Rectal smooth muscle tissue (tissue), 1 donor: ENCODE measurements around the gene POU1F1.
"Not testable (repeated sequence)": the region's sequence is repeated elsewhere in the genome, so short reads cannot be mapped to it uniquely, and the experiment has no call there.

Source experiments
- H3K27ac ChIP-seq: one replicate; pipeline ENCODE4 v1.7.0; 2013; ENCODE audit warnings: low read depth, low read length, inconsistent platforms
- H3K27me3 ChIP-seq: one replicate; pipeline ENCODE4 v1.7.0; 2013; ENCODE audit warnings: low read length; ENCODE audit not compliant: control insufficient read depth, insufficient read depth
- H3K36me3 ChIP-seq: one replicate; pipeline ENCODE4 v1.7.0; 2013; ENCODE audit warnings: low read length; ENCODE audit not compliant: control insufficient read depth, insufficient read depth
- H3K4me1 ChIP-seq: one replicate; pipeline ENCODE4 v1.7.0; 2013; ENCODE audit warnings: low read length; ENCODE audit not compliant: control insufficient read depth, insufficient read depth
- H3K4me3 ChIP-seq: one replicate; pipeline ENCODE4 v1.7.0; 2013; ENCODE audit warnings: low read length
- H3K9ac ChIP-seq: one replicate; pipeline ENCODE4 v1.7.0; 2013; ENCODE audit warnings: low read length

Gene POU1F1

GRCh38 chr3:87276484-87276883 lies at the start of gene POU1F1:
Gene POU1F1 (minus strand): TSS chr3:87276584. CDS start chr3:87276462, 122 bp downstream.
- H3K9ac ChIP-seq, result no peak within 1 kb of the TSS
- no peak within 1 kb of the TSS for H3K4me3 ChIP-seq
- no peaks in the 10 kb centered on the region for H3K27me3 ChIP-seq
- no peak within 1 kb of the TSS for H3K27ac ChIP-seq
- no peaks in the 10 kb centered on the region for H3K36me3 ChIP-seq
- H3K4me1 ChIP-seq, result no peaks in the 10 kb centered on the region

- H3K9ac ChIP-seq, result no peak overlapping the region
- no peak overlapping the region for H3K4me3 ChIP-seq
- no peaks in the 10 kb centered on the region for H3K36me3 ChIP-seq
- no peak overlapping the region for H3K27ac ChIP-seq
- no peaks in the 10 kb centered on the region for H3K4me1 ChIP-seq
- H3K27me3 ChIP-seq, result no peaks in the 10 kb centered on the region
Measured at GRCh38 chr3:87324609-87325008, 48.2 kb upstream of the POU1F1 start.

- Histone ChIP-seq H3K27me3 (no peaks in the 10 kb centered on the region), H3K9ac (no peak overlapping the region), H3K4me3 (no peak overlapping the region), H3K27ac (no peak overlapping the region), H3K4me1 (no peaks in the 10 kb centered on the region), H3K36me3 (no peaks in the 10 kb centered on the region)
Measured at GRCh38 chr3:87320756-87321626, 44.6 kb upstream of the POU1F1 start.

DNA sequence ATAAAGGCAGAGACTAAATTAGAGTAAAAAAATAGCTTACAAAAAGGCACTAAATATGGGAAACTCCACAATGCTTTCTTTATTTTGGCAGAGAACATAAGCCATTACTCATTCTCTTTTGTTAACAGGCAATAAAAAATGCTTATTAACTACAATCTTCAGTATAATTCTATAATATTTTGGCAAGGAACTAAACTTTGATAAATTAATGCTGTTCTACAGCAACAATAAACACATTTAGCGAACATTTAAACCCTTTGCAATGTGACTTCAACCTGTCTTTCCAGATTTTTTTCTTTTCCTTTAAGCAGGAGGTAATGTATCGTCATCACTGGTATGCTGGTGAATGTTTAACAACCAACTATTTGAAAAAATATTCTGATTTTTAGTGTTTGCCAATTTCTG lies 42.2 kb upstream of the POU1F1 start:
- no peaks in the 10 kb centered on the region for H3K36me3 ChIP-seq
- no peaks in the 10 kb centered on the region for H3K27me3 ChIP-seq
- no peaks in the 10 kb centered on the region for H3K4me1 ChIP-seq
- no peak overlapping the region for H3K9ac ChIP-seq
- no peak overlapping the region for H3K27ac ChIP-seq
- no peak overlapping the region for H3K4me3 ChIP-seq

DNA sequence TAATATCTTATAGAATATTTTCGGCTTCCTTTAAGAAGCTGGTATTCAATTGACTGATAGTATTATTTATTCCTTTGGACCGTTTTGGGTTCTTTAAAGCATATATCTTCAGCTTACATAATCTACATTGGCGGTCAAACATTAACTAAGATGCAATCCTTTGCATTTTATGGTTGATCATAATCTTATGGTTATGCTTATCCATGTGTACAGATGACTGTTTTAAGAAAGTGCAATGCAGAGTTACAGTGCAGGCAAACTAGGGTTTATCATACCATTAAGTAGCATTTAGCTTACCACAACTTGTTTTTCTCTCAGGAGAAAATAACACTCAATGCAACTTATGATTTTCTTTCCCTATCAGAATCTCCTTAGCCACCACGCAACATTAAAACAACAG lies 41.4 kb upstream of the POU1F1 start:
- Histone ChIP-seq H3K36me3 (no peaks in the 10 kb centered on the region), H3K4me1 (no peaks in the 10 kb centered on the region), H3K9ac (no peak overlapping the region), H3K4me3 (no peak overlapping the region), H3K27ac (no peak overlapping the region), H3K27me3 (no peaks in the 10 kb centered on the region)

DNA sequence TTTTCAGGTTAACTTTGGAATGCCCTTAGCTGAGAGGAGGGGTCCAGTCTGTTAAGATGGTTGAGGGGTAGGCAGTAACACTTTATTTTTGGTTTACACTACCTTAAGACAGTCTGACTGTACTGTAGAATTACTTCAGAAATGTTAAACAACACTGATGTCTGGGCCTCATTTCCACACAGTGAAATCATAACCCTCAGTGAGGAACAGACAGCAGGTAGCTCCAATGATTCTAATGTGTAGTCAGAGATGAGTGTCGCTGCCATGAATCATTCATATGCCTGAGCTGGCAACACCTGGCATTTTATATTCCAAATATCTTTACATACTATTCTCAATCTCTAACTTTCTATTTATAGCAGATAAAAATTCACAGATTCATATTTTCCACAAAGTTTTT lies 37.3 kb upstream of the POU1F1 start:
- Histone ChIP-seq H3K4me3 (no peak overlapping the region), H3K27ac (no peak overlapping the region), H3K36me3 (no peaks in the 10 kb centered on the region), H3K4me1 (no peaks in the 10 kb centered on the region), H3K9ac (no peak overlapping the region), H3K27me3 (no peaks in the 10 kb centered on the region)

- Histone ChIP-seq H3K27me3 (no peaks in the 10 kb centered on the region), H3K4me3 (no peak overlapping the region), H3K36me3 (no peaks in the 10 kb centered on the region), H3K4me1 (no peaks in the 10 kb centered on the region), H3K27ac (no peak overlapping the region), H3K9ac (no peak overlapping the region)
Measured at GRCh38 chr3:87311309-87311708, 34.9 kb upstream of the POU1F1 start.

DNA sequence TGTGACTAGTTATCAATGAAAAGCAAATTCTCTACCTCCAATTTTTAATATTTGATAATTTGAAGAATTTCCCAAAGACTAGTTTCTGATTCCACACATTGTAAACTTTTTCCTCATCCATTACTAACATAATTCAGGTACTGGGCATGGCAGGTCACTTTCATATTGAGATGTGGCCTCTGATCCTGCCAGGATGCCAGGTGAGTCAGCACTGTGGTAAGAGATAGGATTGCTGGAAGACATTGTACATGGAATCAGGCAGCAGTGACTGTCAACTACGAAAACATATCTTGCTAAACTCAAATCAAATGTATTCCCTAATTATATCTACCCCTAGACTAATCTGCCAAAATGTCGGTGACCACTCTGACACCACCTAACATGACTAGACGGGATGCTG lies 33.2 kb upstream of the POU1F1 start:
- Histone ChIP-seq H3K36me3 (no peaks in the 10 kb centered on the region), H3K27ac (no peak overlapping the region), H3K27me3 (no peaks in the 10 kb centered on the region), H3K9ac (no peak overlapping the region), H3K4me3 (no peak overlapping the region), H3K4me1 (no peaks in the 10 kb centered on the region)

GRCh38 chr3:87307805-87308204 lies 31.4 kb upstream of the POU1F1 start:
- Histone ChIP-seq H3K27me3 (no peaks in the 10 kb centered on the region), H3K4me3 (no peak overlapping the region), H3K4me1 (no peaks in the 10 kb centered on the region), H3K27ac (no peak overlapping the region), H3K36me3 (no peaks in the 10 kb centered on the region), H3K9ac (no peak overlapping the region)

- Histone ChIP-seq H3K4me3 (no peak overlapping the region), H3K36me3 (no peaks in the 10 kb centered on the region), H3K27ac (no peak overlapping the region), H3K27me3 (no peaks in the 10 kb centered on the region), H3K4me1 (no peaks in the 10 kb centered on the region), H3K9ac (no peak overlapping the region)
Measured at GRCh38 chr3:87305517-87305916, 29.1 kb upstream of the POU1F1 start.

DNA sequence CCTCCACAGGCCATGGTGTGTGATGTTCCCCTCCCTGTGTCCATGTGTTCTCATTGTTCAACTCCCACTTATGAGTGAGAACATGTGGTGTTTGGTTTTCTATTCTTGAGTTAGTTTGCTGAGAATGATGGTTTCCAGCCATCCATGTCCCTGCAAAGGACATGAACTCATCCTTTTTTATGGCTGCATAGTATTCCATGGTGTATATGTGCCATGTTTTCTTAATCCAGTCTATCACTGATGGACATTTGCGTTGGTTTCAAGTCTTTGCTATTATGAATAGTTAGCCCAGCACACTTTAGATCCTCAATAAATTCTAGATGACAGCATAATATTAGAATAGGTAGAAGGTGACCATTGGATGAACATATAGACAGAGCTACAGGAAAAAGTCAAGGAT lies 28.6 kb upstream of the POU1F1 start:
- not testable (repeated sequence) for H3K9ac ChIP-seq, H3K27me3 ChIP-seq, H3K36me3 ChIP-seq, H3K4me3 ChIP-seq, H3K4me1 ChIP-seq, H3K27ac ChIP-seq

DNA sequence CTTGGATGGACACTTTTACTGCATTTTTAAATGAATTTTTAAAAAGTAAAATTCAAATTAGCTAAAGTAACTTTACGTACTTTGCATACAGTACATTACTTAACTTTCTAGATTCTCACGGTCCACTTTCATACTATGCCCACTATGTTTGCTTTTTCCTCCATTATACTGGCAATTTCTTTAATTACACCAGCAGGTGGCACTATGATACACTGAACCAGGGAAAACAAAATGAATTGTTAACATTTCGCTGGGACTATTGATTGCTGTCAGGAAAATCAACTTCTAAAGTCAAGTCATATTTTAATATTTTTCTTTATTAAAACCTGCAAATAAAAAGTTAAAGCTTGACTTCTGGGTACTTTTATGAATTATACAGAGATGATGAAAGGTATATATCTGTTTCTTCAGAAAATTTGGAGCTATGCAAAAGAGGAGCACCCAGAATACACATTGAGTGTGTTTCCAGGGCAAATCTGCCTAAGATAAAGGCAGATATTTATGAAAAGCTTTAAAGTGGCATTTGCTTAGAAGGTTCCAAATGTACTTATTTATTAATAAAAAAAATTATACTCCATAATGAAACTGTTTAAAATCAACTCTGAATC lies 21.8 kb upstream of the POU1F1 start:
- Histone ChIP-seq H3K4me1 (no peaks in the 10 kb centered on the region), H3K27ac (no peak overlapping the region), H3K27me3 (no peaks in the 10 kb centered on the region), H3K36me3 (no peaks in the 10 kb centered on the region), H3K4me3 (no peak overlapping the region), H3K9ac (no peak overlapping the region)

DNA sequence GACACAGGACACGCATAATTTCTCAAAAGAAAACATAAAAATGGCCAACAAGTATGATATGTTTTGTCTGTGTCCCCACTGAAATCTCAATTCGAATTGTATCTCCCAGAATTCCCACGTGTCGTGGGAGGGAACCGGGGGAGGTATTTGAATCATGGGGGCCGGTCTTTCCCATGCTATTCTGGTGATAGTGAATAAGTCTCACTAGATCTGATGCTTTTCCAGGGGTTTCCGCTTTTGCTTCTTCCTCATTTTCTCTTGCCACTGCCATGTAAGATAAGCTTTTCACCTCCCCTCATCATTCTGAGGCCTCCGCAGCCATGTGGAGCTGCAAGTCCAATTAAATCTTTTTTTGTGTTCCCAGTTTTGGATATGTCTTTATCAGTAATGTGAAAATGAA lies 12.1 kb upstream of the POU1F1 start:
- H3K36me3 ChIP-seq, result no peaks in the 10 kb centered on the region
- H3K27ac ChIP-seq, result no peak overlapping the region
- no peaks in the 10 kb centered on the region for H3K4me1 ChIP-seq
- no peak overlapping the region for H3K9ac ChIP-seq
- H3K27me3 ChIP-seq, result no peaks in the 10 kb centered on the region
- no peak overlapping the region for H3K4me3 ChIP-seq
